RWPE2 (cell line): ENCODE measurements around the gene AIFM3.

Source experiments
- ATAC-seq: fragments of 200-7000 bp; cut with Tn5 transposase; 3 replicates; pipeline ENCODE4 v1.9.1; 2021; ENCODE audit warnings: low read depth
- DNase-seq: peaks from one replicate; pipeline ENCODE4 v3.0.0-alpha.2; 2020; ENCODE audit warnings: low spot score
- H3K27ac ChIP-seq: fragments of 450-650 bp; 2 replicates; pipeline ENCODE4 v1.5.1; 2017; ENCODE audit warnings: mild to moderate bottlenecking; ENCODE audit not compliant: poor library complexity, severe bottlenecking
- H3K27me3 ChIP-seq: fragments of 250-450 bp; sonication (Bioruptor Pico); 2 replicates; pipeline ENCODE4 v1.5.1; 2021; ENCODE audit warnings: mild to moderate bottlenecking, moderate library complexity; ENCODE audit not compliant: insufficient read depth, poor library complexity, severe bottlenecking
- H3K36me3 ChIP-seq: fragments of 250-450 bp; sonication (Bioruptor Pico); 2 replicates; pipeline ENCODE4 v1.5.1; 2020; ENCODE audit warnings: low read depth, mild to moderate bottlenecking, moderate library complexity
- H3K4me1 ChIP-seq: fragments of 250-450 bp; sonication (Bioruptor Pico); 2 replicates; pipeline ENCODE4 v1.5.1; 2021; ENCODE audit warnings: mild to moderate bottlenecking, moderate library complexity; ENCODE audit not compliant: insufficient read depth, poor library complexity, severe bottlenecking
- H3K4me3 ChIP-seq: fragments of 250-450 bp; sonication (Bioruptor Pico); 2 replicates; pipeline ENCODE4 v1.5.1; 2021; ENCODE audit warnings: mild to moderate bottlenecking, moderate library complexity; ENCODE audit not compliant: severe bottlenecking
- H3K9me3 ChIP-seq: fragments of 250-450 bp; sonication (Bioruptor Pico); 2 replicates; pipeline ENCODE4 v1.5.1; 2021; ENCODE audit warnings: mild to moderate bottlenecking, moderate library complexity; ENCODE audit not compliant: severe bottlenecking
- CTCF ChIP-seq: fragments of 450-650 bp; IDR thresholded peaks from one replicate; pipeline ENCODE4 v1.5.1; 2017; ENCODE audit warnings: mild to moderate bottlenecking, moderate library complexity; ENCODE audit not compliant: poor library complexity, severe bottlenecking

AIFM3 gene

GRCh38 chr22:20959578-20960461 is 7.2 kb upstream of the AIFM3 start:
- no peak overlapping the region for H3K4me3 ChIP-seq
- peaks cover 1% of the 10 kb centered on the region for H3K9me3 ChIP-seq
- H3K27me3 ChIP-seq = no peaks in the 10 kb centered on the region
- ATAC-seq (no peak), DNase-seq (no peak)
- H3K36me3 ChIP-seq = 0 out of 2 replicates have a peak, but pooled peaks cover under 1% of the 10 kb centered on the region
- peaks cover 15% of the 10 kb centered on the region for H3K4me1 ChIP-seq
- no peak overlapping the region for H3K27ac ChIP-seq
- no peak for TF ChIP-seq CTCF

- no peak for DNase-seq
- no peak for TF ChIP-seq CTCF
- Histone ChIP-seq H3K27me3 (no peaks in the 10 kb centered on the region), H3K4me1 (peaks cover 14% of the 10 kb centered on the region), H3K27ac (no peak overlapping the region), H3K4me3 (no peak overlapping the region), H3K36me3 (no peaks in the 10 kb centered on the region), H3K9me3 (peaks cover 1% of the 10 kb centered on the region)
- ATAC-seq = no peak
Measured at GRCh38 chr22:20960609-20961008, 6.4 kb upstream of the AIFM3 start.

- H3K9me3 ChIP-seq = peaks cover 1% of the 10 kb centered on the region
- ATAC-seq (no peak), DNase-seq (no peak)
- TF ChIP-seq CTCF = no peak
- no peaks in the 10 kb centered on the region for H3K27me3 ChIP-seq
- no peaks in the 10 kb centered on the region for H3K36me3 ChIP-seq
- H3K4me3 ChIP-seq = no peak overlapping the region
- H3K4me1 ChIP-seq = peaks cover 9% of the 10 kb centered on the region
- H3K27ac ChIP-seq = no peak overlapping the region
Measured at GRCh38 chr22:20962491-20962945, 4.5 kb upstream of the AIFM3 start.

GRCh38 chr22:20963201-20964052 is 3.6 kb upstream of the AIFM3 start:
- Histone ChIP-seq H3K4me3 (no peak overlapping the region), H3K4me1 (peaks cover 6% of the 10 kb centered on the region), H3K27me3 (no peaks in the 10 kb centered on the region), H3K9me3 (peaks cover 1% of the 10 kb centered on the region), H3K27ac (no peak overlapping the region), H3K36me3 (no peaks in the 10 kb centered on the region)
- TF ChIP-seq CTCF = no peak
- ATAC-seq = no peak
- no peak for DNase-seq
